Fibroblast of the conjunctiva (primary cell): ENCODE measurements around the gene ABI1.
A peak's percentile ranks its signal among the peaks of the same experiment; 100 is the strongest.

Source experiments
- DNase-seq: peaks from one replicate; pipeline ENCODE4 v3.0.0-alpha.2; 2010; ENCODE audit warnings: low read depth

ABI1 gene

GRCh38 chr10:26854524-26854923 is 6.2 kb downstream of the ABI1 start:
- DNase-seq = no peak

- DNase-seq = no peak
Observed at GRCh38 chr10:26844396-26844975, 16.3 kb downstream of the ABI1 start.

GRCh38 chr10:26843736-26844135 is 17.0 kb downstream of the ABI1 start:
- no peak for DNase-seq

- DNase-seq = no peak
Observed at GRCh38 chr10:26841733-26842317, 18.9 kb downstream of the ABI1 start.

GRCh38 chr10:26840938-26841732 is 19.6 kb downstream of the ABI1 start:
- no peak for DNase-seq

- peak; percentile 71 for DNase-seq
Observed at GRCh38 chr10:26839966-26840627, 20.7 kb downstream of the ABI1 start.

GRCh38 chr10:26837139-26837538 is 23.6 kb downstream of the ABI1 start:
- DNase-seq = no peak

GRCh38 chr10:26835025-26835424 is 25.7 kb downstream of the ABI1 start:
- DNase-seq = no peak

- no peak for DNase-seq
Observed at GRCh38 chr10:26832960-26833359, 27.8 kb downstream of the ABI1 start.

- DNase-seq = no peak
Observed at GRCh38 chr10:26831936-26832335, 28.8 kb downstream of the ABI1 start.

- no peak for DNase-seq
Observed at GRCh38 chr10:26829810-26830515, 30.8 kb downstream of the ABI1 start.

GRCh38 chr10:26824015-26824690 is 36.6 kb downstream of the ABI1 start:
- no peak for DNase-seq

GRCh38 chr10:26821699-26822570 is 38.8 kb downstream of the ABI1 start:
- no peak for DNase-seq

GRCh38 chr10:26815500-26815899 is 45.3 kb downstream of the ABI1 start:
- no peak for DNase-seq

GRCh38 chr10:26810435-26811026 is 50.2 kb downstream of the ABI1 start:
- DNase-seq = no peak

GRCh38 chr10:26809973-26810372 is 50.8 kb downstream of the ABI1 start:
- DNase-seq = no peak

GRCh38 chr10:26807532-26807931 is 53.2 kb downstream of the ABI1 start:
- DNase-seq = no peak

GRCh38 chr10:26806557-26806956 is 54.2 kb downstream of the ABI1 start:
- no peak for DNase-seq

- DNase-seq = no peak
Observed at GRCh38 chr10:26805567-26806245, 55.1 kb downstream of the ABI1 start.
